HepG2 (cell line): ENCODE results near the gene TMEM238. TPM values are rescaled to one million over a fixed set of nuclear protein-coding genes. Genes with fewer than 3 reads are reported as not detected.

Source experiments
- ATAC-seq: fragments of 200-7000 bp; cut with Tn5 transposase; 3 replicates; pipeline ENCODE4 v1.9.1; 2020; ENCODE audit warnings: mild to moderate bottlenecking, moderate library complexity
- BruUV-seq: library from RNA; stranded (reverse); fragments of 400-500 nt; replicated peaks from 2 replicates; lab custom pipeline; 2021; lab: Mats Ljungman, UMichigan
- CTCF ChIA-PET: fragments of 300-600 bp; formaldehyde crosslinking; extraction: SDS; loops from one replicate; lab custom pipeline; 2021; ENCODE audit warnings: low total read pairs, inconsistent platforms, low intra/inter-chr PET ratio; lab: Yijun Ruan, JAX
- POLR2A ChIA-PET: fragments of 350-600 bp; sonication (Branson Sonifier 250); formaldehyde crosslinking; loops from one replicate; lab custom pipeline; 2020; ENCODE audit warnings: antibody characterized with exemption, inconsistent platforms; lab: Yijun Ruan, JAX
- DNase-seq: peaks from one replicate; pipeline ENCODE4 v3.0.0-alpha.2; 2015; ENCODE audit warnings: low spot score
- FAIRE-seq: peaks from 3 replicates; lab custom pipeline; 2011; peaks lifted over from hg19 to GRCh38; lab: Jason Lieb, UNC
- H2AFZ ChIP-seq: one replicate; pipeline ENCODE4 v1.6.1; 2011; ENCODE audit warnings: low read length, inconsistent platforms
- H3K27ac ChIP-seq: fragments of 300-600 bp; 3 replicates; pipeline ENCODE4 v1.8.0; 2011; ENCODE audit warnings: mixed run types, mild to moderate bottlenecking, mixed read lengths, low read length, inconsistent platforms; ENCODE audit not compliant: insufficient read depth; ENCODE audit errors: extremely low read length
- H3K27me3 ChIP-seq, 2 experiments: fragments of 200-600 bp in 1 of 2; 2 replicates in 1 of 2; 3 replicates in 1 of 2; pipeline versions ENCODE4 v1.6.0 to v1.8.0; 2011; ENCODE audit warnings: low read length in 2 of 2, mild to moderate bottlenecking in 2 of 2, moderate library complexity in 2 of 2, inconsistent platforms in 1 of 2; ENCODE audit not compliant: insufficient read depth in 2 of 2, control insufficient read depth in 1 of 2
- H3K36me3 ChIP-seq, 2 experiments: fragments of 200-600 bp in 1 of 2; replicated peaks in 1 of 2; 2 replicates in 1 of 2; 3 replicates in 1 of 2; pipeline versions ENCODE4 v1.5.1 to v1.8.0; 2011; ENCODE audit warnings: low read length in 2 of 2, inconsistent platforms in 1 of 2; ENCODE audit not compliant: insufficient read depth in 2 of 2, control insufficient read depth in 1 of 2
- H3K4me1 ChIP-seq: 2 replicates; pipeline ENCODE4 v1.5.1; 2012; ENCODE audit warnings: low read length, inconsistent platforms; ENCODE audit not compliant: insufficient read depth
- H3K4me2 ChIP-seq: 2 replicates; pipeline ENCODE4 v1.6.0; 2011; ENCODE audit warnings: low read depth, low read length, inconsistent platforms
- H3K4me3 ChIP-seq, 3 experiments: fragments of 200-600 bp in 1 of 3; sonication (generic), shearing (Covaris generic) in 1 of 3; replicated peaks in 1 of 3; 2 replicates each; pipeline ENCODE4 v1.5.1; 2011 to 2016; ENCODE audit warnings: low read length in 3 of 3, inconsistent platforms in 2 of 3, low read depth in 2 of 3, mild to moderate bottlenecking in 2 of 3, control low read depth in 1 of 3, mixed read lengths in 1 of 3; ENCODE audit not compliant: insufficient read depth in 1 of 3
- H3K79me2 ChIP-seq: one replicate; pipeline ENCODE4 v1.6.1; 2011; ENCODE audit warnings: low read length, inconsistent platforms; ENCODE audit not compliant: insufficient read depth
- H3K9ac ChIP-seq: 2 replicates; pipeline ENCODE4 v1.6.0; 2011; ENCODE audit warnings: mild to moderate bottlenecking, low read depth, low read length, inconsistent platforms; ENCODE audit not compliant: insufficient read depth
- H3K9me3 ChIP-seq: 2 replicates; pipeline ENCODE4 v1.5.1; 2012; ENCODE audit warnings: mild to moderate bottlenecking, low read length
- H4K20me1 ChIP-seq: 2 replicates; pipeline ENCODE4 v1.6.0; 2011; ENCODE audit warnings: inconsistent platforms, mild to moderate bottlenecking, low read length, moderate library complexity; ENCODE audit not compliant: insufficient read depth
- CCDC6 ChIP-seq: sonication (generic); formaldehyde crosslinking; IDR thresholded peaks from 2 replicates; pipeline ENCODE4 v1.8.1; 2022; ENCODE audit warnings: mild to moderate bottlenecking, missing genetic modification reagents, moderate library complexity
- DNMT3B ChIP-seq: conservative IDR thresholded peaks from 2 replicates; pipeline ENCODE4 v1.6.1; 2016; ENCODE audit warnings: missing biosample characterization, control low read depth
- ISX ChIP-seq: sonication (generic); formaldehyde crosslinking; conservative IDR thresholded peaks from 2 replicates; pipeline ENCODE4 v1.5.0; 2020; ENCODE audit warnings: missing genetic modification reagents
- KLF12 ChIP-seq: sonication (generic); formaldehyde crosslinking; IDR thresholded peaks from 2 replicates; pipeline ENCODE4 v1.4.0; 2020; ENCODE audit warnings: missing genetic modification reagents, borderline replicate concordance
- MAZ ChIP-seq, 2 experiments: sonication (generic) in 1 of 2; formaldehyde crosslinking in 1 of 2; IDR thresholded peaks; 2 replicates each; pipeline versions ENCODE4 v1.5.0 to v1.6.1; 2012 to 2020; ENCODE audit warnings: low read depth in 2 of 2, mild to moderate bottlenecking in 2 of 2, borderline replicate concordance in 1 of 2, improper control_type of control experiment in 1 of 2, low read length in 1 of 2, missing genetic modification reagents in 1 of 2, moderate library complexity in 1 of 2
- NFYC ChIP-seq: IDR thresholded peaks from 2 replicates; pipeline ENCODE4 v1.6.1; 2016; ENCODE audit warnings: missing genetic modification reagents, missing compliant biosample characterization
- ZBTB3 ChIP-seq: sonication (generic); formaldehyde crosslinking; IDR thresholded peaks from 2 replicates; pipeline ENCODE4 v1.4.0; 2020; ENCODE audit warnings: low read depth, mild to moderate bottlenecking, moderate library complexity, missing genetic modification reagents, borderline replicate concordance
- ZBTB43 ChIP-seq: sonication (generic); formaldehyde crosslinking; conservative IDR thresholded peaks from 2 replicates; pipeline ENCODE4 v1.4.0; 2020; ENCODE audit warnings: missing genetic modification reagents
- ZNF563 ChIP-seq: sonication (generic); formaldehyde crosslinking; IDR thresholded peaks from 2 replicates; pipeline ENCODE4 v1.8.0; 2022; ENCODE audit warnings: mild to moderate bottlenecking, moderate library complexity, missing genetic modification reagents
- ZNF572 ChIP-seq: sonication (generic); formaldehyde crosslinking; IDR thresholded peaks from 2 replicates; pipeline ENCODE4 v1.5.1; 2020; ENCODE audit warnings: mild to moderate bottlenecking, missing genetic modification reagents
- ZNF652 ChIP-seq: IDR thresholded peaks from 2 replicates; pipeline ENCODE4 v1.6.1; 2016; ENCODE audit warnings: low read depth, borderline replicate concordance
- ZNF703 ChIP-seq: sonication (generic); formaldehyde crosslinking; IDR thresholded peaks from 2 replicates; pipeline ENCODE4 v1.5.1; 2020; ENCODE audit warnings: missing genetic modification reagents, mild to moderate bottlenecking, moderate library complexity, borderline replicate concordance
- WGBS: methylation state at CpG from one replicate; pipeline ENCODE4 v1.1.6; 2017; ENCODE audit warnings: low lambda C conversion rate; 5-methylcytosine and 5-hydroxymethylcytosine counted together
- in situ Hi-C: cut with HindIII; loops from 2 replicates; pipeline ENCODE4 v1.10.0; 2017; ENCODE audit warnings: low pct_unique_long_range_greater_than_20kb; ENCODE audit not compliant: extremely low pct_ligation_motif_present
- intact Hi-C: fragments of 100-400 bp; cut with micrococcal nuclease; formaldehyde crosslinking; loops from one replicate; pipeline ENCODE4 v1.10.0; 2022; ENCODE audit not compliant: unreplicated experiment
- polyA plus RNA-seq, 8 experiments: library from polyadenylated mRNA; depleted of rRNA in 3 of 8; stranded (reverse) in 7 of 8; unstranded in 1 of 8; fragments of >200 nt; fragmentation: Illumina TruSeq in 4 of 8; extraction: Trizol in 4 of 8; gene quantifications; 2 replicates each; pipeline versions ENCODE4 v1.2.1 to v1.2.3, GENCODE V29; 2011 to 2016; ENCODE audit warnings: low read depth in 4 of 8, missing spikeins in 1 of 8, mixed read lengths in 1 of 8; ENCODE audit not compliant: insufficient read depth in 1 of 8
- total RNA-seq, 5 experiments: library from RNA; depleted of rRNA; stranded (reverse); fragments of >200 nt; fragmentation: Illumina TruSeq; extraction: Trizol; gene quantifications; 2 replicates each; pipeline ENCODE4 v1.2.3, GENCODE V29; 2016; ENCODE audit warnings: low read depth in 1 of 5
- TF ChIP-seq, protein P1 (sequence below): sonication (generic); formaldehyde crosslinking; IDR thresholded peaks from 2 replicates; pipeline ENCODE4 v1.4.0; 2020; ENCODE audit warnings: missing genetic modification reagents; ENCODE audit errors: not compliant biosample characterization

TMEM238 gene
- total and polyA plus RNA-seq, 2 of the 13 experiments (the other 11 are each of a cell fraction or from before 2014, with no cell fraction given), result not detected

DNA sequence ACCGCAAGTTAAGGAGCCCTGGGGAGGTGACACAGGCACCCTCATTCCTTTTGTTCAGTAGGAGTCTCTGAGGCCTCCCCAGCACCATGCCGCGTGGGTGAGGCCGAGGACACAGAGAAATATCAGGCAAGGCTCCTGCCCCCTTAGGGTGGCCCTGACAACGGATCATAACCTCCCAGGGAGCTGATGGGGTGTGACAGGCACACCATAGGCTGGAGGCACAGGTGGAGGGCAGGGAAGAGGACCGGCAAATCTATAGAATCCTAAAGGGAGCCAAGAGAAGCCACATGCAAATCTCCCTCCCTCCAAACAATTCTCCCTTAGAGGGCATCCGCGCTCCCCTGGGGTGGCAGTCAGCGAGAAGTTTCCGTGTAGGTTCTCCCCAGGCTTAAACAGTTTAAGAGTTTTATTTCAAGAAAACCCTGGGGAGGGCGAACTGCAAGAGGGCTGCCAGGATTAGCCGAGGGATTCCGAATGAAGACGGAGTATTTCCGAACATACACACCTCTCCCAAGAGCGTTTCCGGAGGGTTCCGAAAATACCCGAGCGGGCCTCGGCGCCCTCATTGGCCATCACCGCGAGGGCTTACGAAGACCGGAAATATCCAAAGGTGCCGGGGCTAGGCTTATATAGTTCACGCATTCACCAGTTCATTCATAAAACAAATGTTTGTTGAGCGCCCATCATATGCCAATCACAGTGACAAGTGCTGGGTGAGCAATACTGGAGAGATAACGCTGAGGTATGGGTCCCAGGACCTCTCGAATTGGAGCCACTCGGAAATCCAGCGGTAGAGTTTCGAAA is 1.0 kb upstream of the TMEM238 start:
- TSS peak; percentile 97 for BruUV-seq
- 3% methylated on average over 22 of the region's 34 CpGs for WGBS
- DNase-seq (peak; percentile 92), ATAC-seq (peak; percentile 90), FAIRE-seq (no peak)
- H3K9me3 ChIP-seq, result no peaks in the 10 kb centered on the region
- H3K27ac ChIP-seq, result peak overlapping the region; percentile 92
- peaks cover 30% of the 10 kb centered on the region for H3K79me2 ChIP-seq
- peaks cover 38% of the 10 kb centered on the region for H4K20me1 ChIP-seq
- H2AFZ ChIP-seq, result no peak overlapping the region
- H3K9ac ChIP-seq, result peak overlapping the region; percentile 96
- in situ Hi-C loops (no loop called here), intact Hi-C loops (loop anchor here (1.0 to 5.0 kb wide), 3 partner anchors 53 to 179 kb away; no protein-coding TSS in a partner anchor)
- H3K36me3 ChIP-seq, result peaks cover 13 to 34% of the 10 kb centered on the region in 2 experiments
- H3K4me1 ChIP-seq, result peaks cover 48% of the 10 kb centered on the region
- ChIA-PET CTCF (no interaction called here), POLR2A (interaction anchor here (1.0 to 9.7 kb wide), 3 partner anchors 12 to 46 kb away, joined by 3 to 62 read pairs (median 3); partner anchors contain the start of genes KMT5C and UBE2S)
- H3K4me3 ChIP-seq, result peak overlapping the region; percentile 69 to 100 (median 86)
- H3K27me3 ChIP-seq, result no peaks in the 10 kb centered on the region; a peak in 1 of 5 replicates
- peak overlapping the region; percentile 96 for H3K4me2 ChIP-seq
- TF ChIP-seq DNMT3B (peak; percentile 76; the same call in 1 of the 2 replicates), ZNF703 (CRISPR knock-in tag) (no peak), ISX (CRISPR knock-in tag) (no peak), ZNF652 (CRISPR knock-in tag) (0 out of 2 replicates have a peak, but pooled peaks have one; percentile 6), MAZ (IDR thresholded peaks at IDR 0.05; ENCODE audit: borderline replicate concordance, low read depth, low read length) (no peak), MAZ (CRISPR knock-in tag; IDR thresholded peaks at IDR 0.05; ENCODE audit: low read depth) (no peak), ZNF563 (CRISPR knock-in tag) (no peak; the same call in 1 of the 2 replicates), ZNF572 (no peak), ZBTB43 (CRISPR knock-in tag) (no peak), CCDC6 (CRISPR knock-in tag) (no peak), KLF12 (CRISPR knock-in tag) (no peak), ZBTB3 (no peak), NFYC (CRISPR knock-in tag) (peak; percentile 39)
- TF ChIP-seq, protein P1, sequence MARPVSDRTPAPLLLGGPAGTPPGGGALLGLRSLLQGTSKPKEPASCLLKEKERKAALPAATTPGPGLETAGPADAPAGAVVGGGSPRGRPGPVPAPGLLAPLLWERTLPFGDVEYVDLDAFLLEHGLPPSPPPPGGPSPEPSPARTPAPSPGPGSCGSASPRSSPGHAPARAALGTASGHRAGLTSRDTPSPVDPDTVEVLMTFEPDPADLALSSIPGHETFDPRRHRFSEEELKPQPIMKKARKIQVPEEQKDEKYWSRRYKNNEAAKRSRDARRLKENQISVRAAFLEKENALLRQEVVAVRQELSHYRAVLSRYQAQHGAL (CRISPR knock-in tag), result no peak
